NOMO-1 treated with dmso at 0.1 percent for 144 hours (cell line): Measurements from ENCODE around the gene AURKB.
A peak's percentile ranks its signal among the peaks of the same experiment; 100 is the strongest.

Experiments used
- DNase-seq: peaks from one replicate; lab custom pipeline; 2025; ENCODE audit not compliant: unreplicated experiment; lab: John Stamatoyannopoulos, UW

AURKB gene

DNA sequence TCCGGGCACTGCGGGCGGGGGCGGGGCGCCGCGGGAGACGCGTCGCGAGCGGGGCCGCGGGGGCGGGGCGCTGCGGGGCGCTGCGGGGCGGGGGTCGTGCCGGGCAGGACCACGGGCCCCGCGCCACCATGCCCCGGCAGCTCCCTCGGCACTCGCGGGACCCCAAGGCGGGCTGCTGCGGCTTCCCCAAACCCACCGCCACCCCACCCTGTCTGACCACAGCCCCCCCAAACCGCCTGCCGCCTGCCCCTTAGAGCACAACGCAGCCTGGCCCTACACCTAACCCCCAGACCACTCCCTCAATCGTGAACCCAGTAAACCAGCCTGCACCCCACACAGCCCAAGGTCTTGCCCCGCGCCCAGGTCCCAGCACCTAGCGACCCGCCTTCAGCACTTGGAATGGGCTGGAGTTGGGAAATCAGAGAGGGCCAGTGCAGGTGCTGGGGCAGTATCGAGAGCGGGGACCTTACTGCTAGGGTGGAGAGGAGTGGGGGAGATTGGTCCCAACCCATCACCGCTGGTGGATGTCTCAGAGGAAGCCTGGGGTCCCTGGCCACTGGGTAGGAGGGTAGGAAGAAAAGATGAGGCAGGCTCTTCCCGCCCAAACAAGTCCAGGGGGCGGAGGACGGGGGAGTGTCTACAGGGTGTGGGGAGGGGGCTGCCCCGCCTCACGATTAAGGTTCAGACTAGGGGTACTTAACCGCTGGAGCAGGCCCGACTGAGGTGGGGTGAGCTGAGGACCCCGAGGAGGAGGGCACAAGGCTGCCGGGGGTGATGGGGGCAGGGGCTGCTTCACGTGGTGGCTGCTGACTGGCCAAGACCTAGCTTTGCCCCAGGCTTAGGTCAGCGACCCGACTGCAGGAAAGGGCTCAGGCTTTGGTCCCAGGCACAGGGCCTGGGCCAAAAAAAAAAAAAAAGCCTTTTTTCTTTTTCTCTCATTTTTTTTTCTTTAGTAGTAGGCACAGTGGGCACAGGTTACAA, 47.1 kb downstream of the AURKB start:
- no peak for DNase-seq

DNA sequence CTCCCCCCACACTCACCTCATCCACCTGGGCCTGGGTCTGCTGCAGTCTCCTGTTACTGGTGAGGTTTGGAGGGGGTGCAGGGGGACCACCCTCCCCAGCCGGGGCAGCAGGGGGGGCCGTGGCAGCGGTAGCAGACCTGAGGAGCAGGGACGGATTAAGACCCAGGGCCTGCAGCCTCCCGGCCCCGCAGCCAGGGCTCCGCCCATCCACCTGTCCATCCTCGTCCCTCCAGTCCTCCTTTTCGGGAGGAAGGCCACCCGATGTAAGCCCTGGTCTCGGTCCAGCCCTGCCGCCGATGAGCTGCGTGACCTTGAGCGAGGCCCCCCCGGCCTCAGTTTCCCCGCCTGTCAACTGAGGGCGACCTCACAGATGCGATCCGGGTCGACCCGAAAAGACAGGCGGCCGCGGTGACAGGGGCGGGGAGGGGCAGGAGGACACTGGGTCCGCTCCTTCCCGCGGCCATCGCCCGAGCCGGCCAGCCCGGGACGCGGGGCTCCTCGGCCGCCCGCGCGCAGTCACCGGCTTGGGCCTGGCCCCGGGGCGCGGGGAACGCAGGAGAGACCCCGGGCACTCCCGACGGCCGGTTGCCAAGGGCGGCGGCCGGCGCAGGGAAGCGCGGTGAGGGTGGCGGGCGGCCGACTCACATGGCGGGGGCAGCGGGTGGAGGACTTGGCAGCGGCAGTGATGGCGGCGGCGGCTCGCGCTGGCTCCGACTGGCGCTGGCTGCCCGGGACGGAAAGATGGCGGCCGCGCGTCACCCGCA, 48.0 kb downstream of the AURKB start, which contains the start of gene VAMP2:
Gene VAMP2 (minus strand): TSS at position 716 of the 764 bp plus-strand sequence. CDS start 69 bp downstream, at position 647.
- peak; percentile 22 for DNase-seq

DNA sequence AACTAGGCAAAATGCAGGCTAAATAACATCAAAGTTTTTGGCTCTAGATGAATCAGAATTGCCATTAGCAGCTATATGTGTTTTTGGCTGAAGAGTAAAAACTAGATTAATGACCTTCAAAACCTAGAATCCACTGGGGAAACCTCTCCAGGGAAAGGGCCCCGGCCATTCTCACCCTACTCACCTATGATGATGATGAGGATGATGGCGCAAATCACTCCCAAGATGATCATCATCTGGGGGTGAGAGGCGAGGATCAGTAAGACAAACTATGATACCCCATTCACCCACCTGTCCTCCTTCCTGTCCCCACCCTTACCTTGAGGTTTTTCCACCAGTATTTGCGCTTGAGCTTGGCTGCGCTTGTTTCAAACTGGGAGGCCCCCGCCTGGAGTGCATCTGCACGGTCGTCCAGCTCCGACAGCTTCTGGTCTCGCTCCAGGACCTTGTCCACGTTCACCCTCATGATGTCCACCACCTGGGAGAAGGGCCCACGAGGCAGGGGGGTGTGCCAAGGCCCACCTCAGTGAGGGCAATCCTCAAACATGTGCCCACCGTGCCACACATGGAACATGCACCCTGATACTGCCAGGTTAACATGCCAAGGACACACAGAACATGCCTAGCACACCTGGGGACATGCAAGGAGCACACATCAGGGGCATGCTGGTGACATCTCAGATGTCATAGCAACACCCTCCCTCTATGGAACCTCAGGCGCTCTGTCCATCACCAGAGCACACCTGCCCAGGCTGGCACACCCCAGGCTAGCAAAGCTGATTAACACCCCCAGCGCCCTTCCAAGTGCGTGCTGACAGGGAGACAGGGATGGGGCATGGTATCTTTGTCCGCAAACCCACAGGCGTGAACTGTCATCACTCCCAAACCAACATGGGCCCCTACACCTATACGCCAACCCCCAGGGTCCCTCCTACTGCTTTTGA, 48.8 kb downstream of the AURKB start:
- no peak for DNase-seq

DNA sequence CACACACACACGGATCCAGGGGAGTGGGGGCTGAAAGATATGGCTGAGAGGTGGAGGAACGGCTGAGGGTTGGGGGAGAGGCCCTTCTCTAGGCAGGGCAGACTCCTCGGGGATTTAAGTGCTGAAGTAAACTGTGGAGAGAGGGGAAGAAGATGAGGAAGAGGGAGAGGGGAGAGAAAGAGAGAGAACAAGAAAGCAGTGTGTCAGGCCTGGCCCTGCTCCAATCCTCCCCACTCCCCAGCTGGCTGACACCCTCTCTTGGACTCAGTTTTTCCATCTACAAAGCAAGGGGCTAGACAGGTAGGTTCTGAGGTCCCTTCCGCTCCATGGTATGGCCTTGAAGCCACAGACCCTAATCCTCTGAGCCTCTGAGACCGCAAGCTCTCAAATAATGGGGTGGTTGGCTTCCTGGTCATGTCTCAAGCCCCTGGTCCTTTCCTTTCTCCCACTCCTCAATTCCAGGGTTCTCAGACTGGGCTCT, 49.6 kb downstream of the AURKB start:
- DNase-seq = no peak

DNA sequence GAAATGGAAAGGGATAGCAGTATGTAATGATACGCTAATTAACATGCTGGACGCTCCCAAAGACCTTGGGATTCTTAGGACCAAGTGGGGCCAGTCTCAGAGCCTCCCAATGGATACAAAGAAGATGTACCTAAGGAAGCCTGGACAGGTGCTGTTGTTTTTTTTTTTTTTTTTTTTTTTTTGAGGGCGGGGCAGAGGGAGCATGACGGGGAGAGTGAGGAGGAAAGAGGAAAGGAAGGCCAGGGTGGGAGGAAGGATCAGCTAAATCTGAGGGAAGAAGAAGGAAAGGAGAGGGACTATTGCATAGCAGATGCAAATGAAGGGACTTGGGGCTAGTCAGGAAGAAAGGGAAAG, 50.2 kb downstream of the AURKB start:
- DNase-seq = no peak

DNA sequence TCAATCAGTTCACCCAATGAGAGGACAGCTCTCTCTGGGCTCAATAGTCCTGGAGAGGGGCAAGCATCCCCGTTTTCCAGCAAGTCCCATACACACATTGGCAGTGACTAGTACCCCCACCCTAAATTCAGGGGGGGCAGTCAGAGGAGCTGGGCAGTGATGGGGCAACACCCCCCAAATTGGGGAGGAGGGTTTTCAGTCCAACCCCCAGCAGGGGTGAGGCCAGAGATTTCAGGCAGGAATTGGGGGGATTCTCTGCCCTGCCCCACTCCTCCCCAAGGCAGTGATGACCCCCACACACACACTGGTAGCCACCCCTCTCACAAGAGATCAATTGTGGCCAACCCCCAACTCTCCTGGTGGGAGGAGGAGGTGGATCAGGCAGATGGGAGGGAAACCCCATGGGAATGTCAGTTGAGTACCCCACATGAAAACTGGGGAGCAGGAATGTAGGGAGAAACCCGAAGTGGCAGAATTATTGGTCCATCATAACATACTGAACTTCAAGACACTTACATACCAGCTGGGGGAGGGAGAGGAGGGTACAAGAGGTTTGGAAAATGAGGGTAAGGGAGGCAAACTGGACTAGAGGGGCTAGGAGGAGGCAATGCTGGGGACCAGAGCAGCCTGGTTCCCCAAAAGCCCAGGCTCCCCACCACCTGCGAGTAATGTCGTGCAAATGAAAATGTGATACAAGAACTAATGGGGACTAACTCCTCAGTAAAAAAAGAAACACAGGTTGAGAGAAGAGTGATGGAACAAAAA, 50.7 kb downstream of the AURKB start:
- DNase-seq = no peak

DNA sequence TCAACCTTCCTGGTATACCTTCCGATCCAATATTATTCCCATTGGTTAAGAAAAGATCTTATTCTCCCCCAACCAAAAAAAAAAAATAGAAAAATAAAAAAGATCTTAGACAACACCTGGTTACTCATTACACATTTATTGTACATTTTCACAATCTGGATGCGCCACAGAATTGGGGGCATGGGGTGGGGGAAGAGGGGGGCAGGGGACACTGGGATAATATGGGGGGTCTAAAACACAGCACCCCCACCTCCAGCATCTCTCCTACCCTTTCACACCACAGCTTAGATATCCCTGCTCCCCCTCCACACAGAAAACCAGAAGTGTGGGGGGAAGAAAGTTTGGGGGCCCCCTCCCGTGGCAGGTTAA, 51.4 kb downstream of the AURKB start:
- no peak for DNase-seq

DNA sequence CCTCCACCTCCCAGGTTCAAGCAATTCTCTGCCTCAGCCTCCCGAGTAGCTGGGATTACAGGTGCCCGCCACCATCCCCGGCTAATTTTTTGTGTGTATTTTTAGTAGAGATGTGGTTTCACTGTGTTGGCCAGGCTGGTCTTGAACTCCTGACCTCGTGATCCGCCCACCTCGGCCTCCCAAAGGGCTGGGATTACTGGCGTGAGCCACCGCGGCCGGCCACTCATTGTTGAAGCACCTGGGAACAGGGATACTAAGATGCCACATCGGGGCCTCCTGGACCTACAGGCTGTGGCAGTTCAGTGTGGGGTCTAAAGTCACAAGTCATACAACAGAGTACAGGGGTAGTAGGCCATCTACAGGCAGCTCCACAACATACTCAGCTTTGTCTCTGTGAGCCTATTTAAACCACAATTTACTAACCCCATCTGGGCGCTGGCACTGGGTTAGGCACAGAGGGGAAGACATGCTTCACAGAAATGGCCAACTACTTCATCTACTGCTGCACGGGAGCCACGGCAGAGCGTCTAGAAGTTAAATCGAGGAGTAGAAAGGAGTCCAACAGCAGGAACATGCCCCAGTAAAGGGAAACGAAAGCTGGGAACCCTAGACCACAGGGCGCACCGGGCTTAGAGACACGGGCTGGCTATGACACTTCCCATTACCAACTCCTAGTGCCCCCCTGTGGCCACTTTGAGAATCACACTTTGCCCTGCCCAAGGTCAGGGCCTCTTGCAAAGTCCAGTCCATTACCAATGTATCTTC, 51.9 kb downstream of the AURKB start:
- peak; percentile 81 for DNase-seq

DNA sequence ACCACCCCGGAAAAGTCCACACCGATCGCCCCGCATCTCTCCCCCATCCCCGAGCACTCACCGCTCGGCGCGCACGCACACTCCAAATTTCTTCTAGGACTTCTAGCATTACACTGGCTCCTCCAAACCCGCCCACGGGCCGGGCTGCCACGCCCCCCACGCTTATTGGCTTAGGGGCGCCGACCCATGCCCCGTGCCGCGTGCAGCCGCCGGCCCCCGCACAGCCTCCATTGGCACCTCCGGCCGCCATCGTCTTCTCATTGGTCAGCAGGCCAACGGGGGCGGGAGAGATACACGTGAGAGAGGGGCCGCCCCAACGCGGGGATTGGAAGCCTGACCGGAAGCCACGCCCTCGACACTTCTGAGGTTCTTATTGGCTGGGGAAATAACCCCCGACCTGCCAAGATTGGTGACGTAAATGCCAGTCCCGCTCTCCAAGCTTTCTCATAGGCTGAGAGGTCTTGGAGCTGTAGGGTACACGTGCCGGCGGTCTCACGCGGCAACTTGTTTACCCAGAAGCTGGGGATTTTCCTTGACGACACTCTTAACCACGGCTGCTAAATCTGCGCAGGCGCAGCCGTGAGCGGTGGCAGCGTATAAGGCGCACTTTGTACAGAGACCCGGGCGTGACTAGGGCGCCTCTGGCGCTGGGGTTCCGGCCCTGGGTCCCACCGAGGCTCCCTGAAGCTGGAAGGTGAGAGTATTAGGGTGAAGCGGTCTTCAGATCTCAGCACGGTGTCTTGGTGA, 54.0 kb downstream of the AURKB start:
- DNase-seq = peak; percentile 100

DNA sequence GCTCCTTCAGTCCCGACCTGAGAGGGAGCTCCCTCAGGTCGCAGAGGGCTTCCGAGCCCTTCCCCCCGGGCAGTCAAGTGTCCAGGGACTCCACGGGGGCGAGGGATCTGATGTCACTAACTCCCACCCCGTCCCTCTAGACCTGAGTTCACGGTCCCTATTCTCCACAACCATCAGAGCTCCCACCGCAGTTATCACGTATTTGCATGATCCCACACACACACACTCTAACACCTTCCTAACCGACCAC, 54.5 kb downstream of the AURKB start:
- no peak for DNase-seq

DNA sequence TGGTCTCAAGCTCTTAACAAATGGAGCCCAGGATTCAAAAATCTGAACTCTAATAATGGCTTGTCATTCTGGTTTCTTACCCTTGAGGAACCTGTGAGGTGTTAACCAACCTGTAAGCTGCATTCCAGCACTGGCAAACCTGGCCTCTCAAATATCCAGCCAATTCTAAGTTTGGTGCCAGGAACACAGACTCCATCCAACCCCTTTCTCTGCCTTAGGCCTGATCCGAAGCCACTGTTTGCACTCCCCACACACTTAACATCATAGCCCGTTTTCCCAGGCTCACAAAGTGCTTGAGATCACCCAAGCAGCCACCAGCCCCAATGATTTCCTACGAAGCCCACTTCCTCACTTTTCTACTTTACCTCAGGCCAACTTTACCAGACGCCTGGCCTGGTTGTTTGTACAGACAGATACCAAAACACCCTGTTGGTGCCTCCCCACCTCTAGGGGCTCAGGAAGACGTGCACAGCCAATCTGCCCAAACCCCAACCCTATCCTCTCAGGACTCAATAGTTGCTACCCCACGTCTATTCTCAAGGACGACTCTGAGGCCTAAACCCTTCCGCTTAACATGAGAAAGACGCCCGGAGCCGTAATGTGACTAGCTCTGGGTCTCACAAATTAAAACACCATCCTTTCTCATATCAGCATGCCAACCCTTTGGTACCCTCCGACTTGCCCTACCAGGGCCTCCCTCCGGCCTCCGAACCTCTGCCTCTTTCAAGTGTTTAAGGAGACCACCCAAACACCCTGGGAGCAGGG, 55.0 kb downstream of the AURKB start:
- DNase-seq = no peak
